MM.1S (cell line): ENCODE measurements around the gene UNKL.

Experiments
- DNase-seq: peaks from one replicate; pipeline ENCODE4 v3.0.0-alpha.2; 2015
- H2AFZ ChIP-seq: fragments of 300-600 bp; sonication (generic); 2 replicates; pipeline ENCODE4 v1.6.0; 2016; ENCODE audit warnings: antibody characterized with exemption, low read length
- H3F3A ChIP-seq: fragments of 300-600 bp; sonication (generic); 2 replicates; pipeline ENCODE4 v1.6.1; 2016; ENCODE audit warnings: mild to moderate bottlenecking, antibody characterized with exemption, low read length, moderate library complexity, mixed read lengths; ENCODE audit not compliant: insufficient read depth
- H3K27ac ChIP-seq: fragments of 300-600 bp; sonication (generic); 2 replicates; pipeline ENCODE4 v1.5.1; 2016; ENCODE audit warnings: mild to moderate bottlenecking, low read length
- H3K27me3 ChIP-seq: fragments of 300-600 bp; sonication (generic); replicated peaks from 2 replicates; pipeline ENCODE4 v1.6.0; 2016; ENCODE audit warnings: low read length; ENCODE audit not compliant: insufficient read depth
- H3K36me3 ChIP-seq: fragments of 300-600 bp; sonication (generic); replicated peaks from 2 replicates; pipeline ENCODE4 v1.6.1; 2016; ENCODE audit warnings: mild to moderate bottlenecking, low read length, mixed read lengths; ENCODE audit not compliant: insufficient read depth
- H3K4me1 ChIP-seq: fragments of 300-600 bp; sonication (generic); 2 replicates; pipeline ENCODE4 v1.6.1; 2016; ENCODE audit warnings: low read length, mixed read lengths
- H3K4me2 ChIP-seq: fragments of 300-600 bp; sonication (generic); 2 replicates; pipeline ENCODE4 v1.6.0; 2016; ENCODE audit warnings: low read depth, low read length
- H3K4me3 ChIP-seq: fragments of 300-600 bp; sonication (generic); 2 replicates; pipeline ENCODE4 v1.5.1; 2016; ENCODE audit warnings: low read length, mixed read lengths
- H3K79me2 ChIP-seq: fragments of 300-600 bp; sonication (generic); 2 replicates; pipeline ENCODE4 v1.6.1; 2016; ENCODE audit warnings: mixed run types, low read length, mixed read lengths
- H3K9ac ChIP-seq: fragments of 300-600 bp; sonication (generic); 2 replicates; pipeline ENCODE4 v1.6.1; 2016; ENCODE audit warnings: low read length, mixed read lengths
- H3K9me2 ChIP-seq: fragments of 300-600 bp; sonication (generic); replicated peaks from 2 replicates; pipeline ENCODE4 v1.6.1; 2016; ENCODE audit warnings: mild to moderate bottlenecking, low read length, mixed read lengths; ENCODE audit not compliant: insufficient read depth
- H3K9me3 ChIP-seq: fragments of 300-600 bp; sonication (generic); replicated peaks from 2 replicates; pipeline ENCODE4 v1.6.1; 2016; ENCODE audit warnings: mild to moderate bottlenecking, low read length, mixed read lengths; ENCODE audit not compliant: insufficient read depth
- H4K20me1 ChIP-seq: fragments of 300-600 bp; sonication (generic); 2 replicates; pipeline ENCODE4 v1.6.1; 2016; ENCODE audit warnings: mild to moderate bottlenecking, low read length, moderate library complexity, mixed read lengths; ENCODE audit not compliant: insufficient read depth
- EZH2 ChIP-seq: fragments of 300-600 bp; sonication (generic); optimal IDR thresholded peaks from 2 replicates; pipeline ENCODE3; 2017; ENCODE audit warnings: low read depth, mild to moderate bottlenecking, antibody characterized with exemption, low read length, mixed read lengths
- EZH2phosphoT487 ChIP-seq: fragments of 300-600 bp; sonication (generic); IDR thresholded peaks from 2 replicates; pipeline ENCODE4 v1.6.1; 2018; ENCODE audit warnings: antibody characterized with exemption, low read length
- TF ChIP-seq, protein P1 (sequence below): fragments of 300-600 bp; sonication (generic); IDR thresholded peaks from 2 replicates; pipeline ENCODE4 v1.5.1; 2016; ENCODE audit warnings: antibody characterized with exemption, low read length, mixed read lengths

UNKL gene

DNA sequence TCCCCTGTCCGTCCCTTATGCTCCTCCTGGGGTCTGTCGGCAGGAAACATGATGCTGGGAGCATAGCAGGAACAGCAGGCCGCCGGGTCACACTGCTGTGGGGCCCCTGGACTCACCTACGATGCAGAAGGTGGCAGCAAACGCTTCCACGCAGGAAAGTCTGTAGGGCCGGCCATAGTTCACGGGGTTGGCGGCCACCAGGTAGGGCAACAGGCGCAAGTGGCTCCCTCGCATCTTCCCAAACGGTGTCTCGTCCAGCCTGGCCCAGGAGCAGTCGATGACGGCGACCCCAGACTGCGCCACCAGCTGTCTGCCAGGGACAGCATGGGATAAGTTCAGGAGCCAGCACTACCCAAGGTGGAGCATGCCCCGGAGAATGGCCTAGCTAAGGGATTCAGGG lies 63.8 kb downstream of the UNKL start:
- H2AFZ ChIP-seq: no peak overlapping the region
- TF ChIP-seq, protein P1, sequence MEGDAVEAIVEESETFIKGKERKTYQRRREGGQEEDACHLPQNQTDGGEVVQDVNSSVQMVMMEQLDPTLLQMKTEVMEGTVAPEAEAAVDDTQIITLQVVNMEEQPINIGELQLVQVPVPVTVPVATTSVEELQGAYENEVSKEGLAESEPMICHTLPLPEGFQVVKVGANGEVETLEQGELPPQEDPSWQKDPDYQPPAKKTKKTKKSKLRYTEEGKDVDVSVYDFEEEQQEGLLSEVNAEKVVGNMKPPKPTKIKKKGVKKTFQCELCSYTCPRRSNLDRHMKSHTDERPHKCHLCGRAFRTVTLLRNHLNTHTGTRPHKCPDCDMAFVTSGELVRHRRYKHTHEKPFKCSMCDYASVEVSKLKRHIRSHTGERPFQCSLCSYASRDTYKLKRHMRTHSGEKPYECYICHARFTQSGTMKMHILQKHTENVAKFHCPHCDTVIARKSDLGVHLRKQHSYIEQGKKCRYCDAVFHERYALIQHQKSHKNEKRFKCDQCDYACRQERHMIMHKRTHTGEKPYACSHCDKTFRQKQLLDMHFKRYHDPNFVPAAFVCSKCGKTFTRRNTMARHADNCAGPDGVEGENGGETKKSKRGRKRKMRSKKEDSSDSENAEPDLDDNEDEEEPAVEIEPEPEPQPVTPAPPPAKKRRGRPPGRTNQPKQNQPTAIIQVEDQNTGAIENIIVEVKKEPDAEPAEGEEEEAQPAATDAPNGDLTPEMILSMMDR: no peak
- TF ChIP-seq EZH2 (no peak), EZH2phosphoT487 (no peak)
- H3K4me1 ChIP-seq: peaks cover 4% of the 10 kb centered on the region; the same call in 1 of the 2 replicates
- no peaks in the 10 kb centered on the region for H3K9me2 ChIP-seq
- no peak for DNase-seq
- no peaks in the 10 kb centered on the region for H3K36me3 ChIP-seq
- H3K9me3 ChIP-seq: no peaks in the 10 kb centered on the region
- no peak overlapping the region for H3K27ac ChIP-seq
- peak overlapping the region; percentile 93 for H3K4me3 ChIP-seq
- H3K79me2 ChIP-seq: peaks cover 56% of the 10 kb centered on the region
- H3K4me2 ChIP-seq: peak overlapping the region; percentile 99
- no peaks in the 10 kb centered on the region for H3F3A ChIP-seq
- peak overlapping the region; percentile 79; the same call in 1 of the 2 replicates for H3K9ac ChIP-seq
- H3K27me3 ChIP-seq: no peaks in the 10 kb centered on the region
- no peaks in the 10 kb centered on the region; the same call in 1 of the 2 replicates for H4K20me1 ChIP-seq

DNA sequence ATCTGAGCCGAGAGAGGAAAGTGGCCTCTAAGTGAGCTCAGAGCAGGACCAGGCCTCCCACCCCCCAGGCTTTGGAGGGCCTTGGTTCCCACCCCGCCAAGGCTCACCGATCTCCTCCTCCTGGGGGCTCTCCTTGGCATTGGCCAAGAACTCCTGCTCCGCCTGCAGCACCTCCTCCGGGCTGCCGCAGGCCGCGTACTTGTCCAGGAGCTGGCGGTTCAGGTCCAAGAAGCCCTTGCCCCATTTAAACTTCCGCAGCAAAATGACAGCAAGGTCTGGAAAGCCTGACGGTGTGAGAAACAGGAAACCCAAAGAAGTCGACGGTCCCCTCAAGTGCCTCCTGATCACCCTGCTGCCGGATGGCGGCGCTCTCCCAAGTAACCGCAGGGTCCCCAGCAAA lies 64.6 kb downstream of the UNKL start:
- no peaks in the 10 kb centered on the region for H3K9me3 ChIP-seq
- no peaks in the 10 kb centered on the region for H3K9me2 ChIP-seq
- H3K9ac ChIP-seq: no peak overlapping the region
- H3F3A ChIP-seq: no peaks in the 10 kb centered on the region
- H3K36me3 ChIP-seq: no peaks in the 10 kb centered on the region
- H2AFZ ChIP-seq: no peak overlapping the region
- peaks cover 4% of the 10 kb centered on the region; the same call in 1 of the 2 replicates for H3K4me1 ChIP-seq
- TF ChIP-seq EZH2 (no peak), EZH2phosphoT487 (no peak)
- TF ChIP-seq, protein P1: no peak
- no peaks in the 10 kb centered on the region for H4K20me1 ChIP-seq
- no peak overlapping the region for H3K27ac ChIP-seq
- H3K79me2 ChIP-seq: peaks cover 48% of the 10 kb centered on the region
- H3K4me2 ChIP-seq: no peak overlapping the region
- DNase-seq: no peak
- no peak overlapping the region for H3K4me3 ChIP-seq
- H3K27me3 ChIP-seq: no peaks in the 10 kb centered on the region

DNA sequence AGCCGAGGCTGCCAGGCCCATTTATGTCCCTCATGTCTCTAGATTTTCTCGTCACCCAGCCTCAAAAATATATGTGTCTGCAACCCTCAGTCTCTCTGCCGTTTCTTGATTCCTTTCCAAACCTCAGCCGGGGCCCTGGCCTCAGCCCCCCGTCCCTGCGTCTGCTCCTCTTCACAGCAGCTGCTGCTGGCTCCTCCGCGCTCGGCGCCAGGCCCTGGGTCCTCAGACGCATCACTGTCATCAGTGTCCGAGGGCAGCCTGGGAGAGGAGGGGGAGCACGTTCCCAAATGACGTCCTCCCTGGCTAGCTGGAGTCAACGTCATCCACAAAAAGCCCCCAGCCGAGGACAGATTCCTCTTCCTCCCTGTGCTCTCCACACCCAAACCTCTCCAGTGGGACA lies 65.2 kb downstream of the UNKL start:
- no peak for DNase-seq
- TF ChIP-seq EZH2 (no peak), EZH2phosphoT487 (no peak)
- TF ChIP-seq, protein P1: no peak
- H3K9me3 ChIP-seq: no peaks in the 10 kb centered on the region
- H2AFZ ChIP-seq: no peak overlapping the region
- no peaks in the 10 kb centered on the region for H4K20me1 ChIP-seq
- no peak overlapping the region for H3K4me3 ChIP-seq
- peaks cover 43% of the 10 kb centered on the region for H3K79me2 ChIP-seq
- H3K9ac ChIP-seq: no peak overlapping the region
- H3K27ac ChIP-seq: no peak overlapping the region
- H3K4me2 ChIP-seq: no peak overlapping the region
- peaks cover 4% of the 10 kb centered on the region; the same call in 1 of the 2 replicates for H3K4me1 ChIP-seq
- no peaks in the 10 kb centered on the region; the same call in 1 of the 2 replicates for H3K27me3 ChIP-seq
- no peaks in the 10 kb centered on the region for H3K36me3 ChIP-seq
- no peaks in the 10 kb centered on the region for H3K9me2 ChIP-seq
- H3F3A ChIP-seq: no peaks in the 10 kb centered on the region
